Breast epithelium (tissue), 4 donors: ENCODE data around the gene TENM4. TPM values are rescaled to one million over a fixed set of nuclear protein-coding genes. Genes with fewer than 3 reads are reported as not detected.

Experiments
- DNase-seq, 2 donors: peaks; one replicate each; pipeline ENCODE4 v3.0.0-alpha.2; 2019; ENCODE audit warnings: low spot score in 2 of 2
- H3K27ac ChIP-seq, 2 donors: fragments of 200-600 bp; sonication (generic) in 1 of 2; one replicate each; pipeline ENCODE4 v1.5.1; 2016 to 2019; ENCODE audit warnings: mild to moderate bottlenecking in 1 of 2
- H3K27me3 ChIP-seq, 2 donors: fragments of 200-600 bp; sonication (generic) in 1 of 2; one replicate each; pipeline versions ENCODE4 v1.5.1 to v1.6.0; 2017 to 2019; ENCODE audit warnings: control low read depth in 1 of 2, mild to moderate bottlenecking in 1 of 2
- H3K36me3 ChIP-seq: fragments of 200-600 bp; one replicate; pipeline ENCODE4 v1.5.1; 2019
- H3K4me1 ChIP-seq, 2 donors: fragments of 200-600 bp; sonication (generic); one replicate each; pipeline ENCODE4 v1.5.1; 2016 to 2019; ENCODE audit warnings: control low read depth in 1 of 2
- H3K4me3 ChIP-seq, 3 donors: fragments of 200-600 bp; sonication (generic); 1 replicate in 2 of 3; 2 replicates in 1 of 3; pipeline ENCODE4 v1.5.1; 2016 to 2019; ENCODE audit warnings: mild to moderate bottlenecking in 3 of 3, moderate library complexity in 2 of 3
- H3K9me3 ChIP-seq, 2 donors: fragments of 200-600 bp; sonication (generic) in 1 of 2; one replicate each; pipeline ENCODE4 v1.5.1; 2016 to 2019; ENCODE audit warnings: control low read depth in 1 of 2
- POLR2A ChIP-seq: fragments of 450-650 bp; IDR thresholded peaks from one replicate; pipeline ENCODE4 v1.6.1; 2016; ENCODE audit warnings: antibody characterized with exemption, mild to moderate bottlenecking, moderate library complexity
- POLR2AphosphoS5 ChIP-seq, 3 donors: sonication (generic); formaldehyde crosslinking; IDR thresholded peaks; one replicate each; pipeline ENCODE4 v1.6.1; 2017; ENCODE audit warnings: antibody characterized with exemption in 3 of 3
- intact Hi-C: fragments of 100-400 bp; cut with DNase I; formaldehyde crosslinking; loops from one replicate; pipeline ENCODE4 v1.15.1; 2023; ENCODE audit warnings: low total_unique reads
- total RNA-seq, 3 donors: library from RNA; depleted of rRNA; stranded (reverse); fragments of >200 nt; gene quantifications; one replicate each; pipeline ENCODE4 v1.1.0, GENCODE V29; 2016
- TF ChIP-seq, protein P1 (sequence below), 3 donors: fragments of 450-650 bp; IDR thresholded peaks; one replicate each; pipeline ENCODE4 v1.5.1; 2016 to 2017; ENCODE audit warnings: antibody characterized with exemption in 3 of 3, mild to moderate bottlenecking in 3 of 3, moderate library complexity in 3 of 3

Gene TENM4
- total RNA-seq, 3 donors from 2014 or later = 0.29 to 7.9 (median 4.8) TPM

- no peak overlapping the region for H3K27ac ChIP-seq
- no peaks in the 10 kb centered on the region for H3K4me1 ChIP-seq
- intact Hi-C loops = no loop called here
- no peaks in the 10 kb centered on the region for H3K9me3 ChIP-seq
- TF ChIP-seq POLR2AphosphoS5 (IDR thresholded peaks at IDR 0.05) (no peak), POLR2A (no peak)
- H3K36me3 ChIP-seq = no peaks in the 10 kb centered on the region
- H3K27me3 ChIP-seq = no peaks in the 10 kb centered on the region
- DNase-seq = no peak
- no peak overlapping the region for H3K4me3 ChIP-seq
Observed at GRCh38 chr11:78664636-78665035, 776.2 kb downstream of the TENM4 start.

DNA sequence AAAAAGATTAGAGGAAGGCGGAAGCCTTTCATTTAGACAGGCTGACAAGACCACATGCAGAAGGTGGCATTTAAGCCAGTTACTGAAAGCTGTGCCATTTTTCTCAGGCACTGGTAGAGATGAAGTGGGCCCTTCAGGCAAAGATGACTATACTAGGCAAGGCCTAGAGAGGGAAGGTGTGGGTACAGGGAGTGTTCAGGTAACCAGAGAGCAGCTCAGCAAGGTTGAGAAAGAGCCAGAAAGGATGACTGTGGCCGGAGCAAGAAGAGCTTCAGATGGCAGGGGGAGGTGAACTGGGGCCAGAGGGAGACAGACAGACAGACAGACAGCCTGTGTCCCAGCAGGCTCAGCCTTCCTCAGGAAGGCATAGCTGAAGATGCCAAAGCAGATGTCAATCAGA, 778.0 kb downstream of the TENM4 start:
- no peaks in the 10 kb centered on the region for H3K9me3 ChIP-seq
- H3K27me3 ChIP-seq = no peaks in the 10 kb centered on the region
- no peaks in the 10 kb centered on the region for H3K36me3 ChIP-seq
- no peak for DNase-seq
- H3K4me1 ChIP-seq = no peaks in the 10 kb centered on the region
- H3K27ac ChIP-seq = no peak overlapping the region
- H3K4me3 ChIP-seq = no peak overlapping the region
- intact Hi-C loops = no loop called here
- no peak for TF ChIP-seq POLR2AphosphoS5 (IDR thresholded peaks at IDR 0.05)
- TF ChIP-seq POLR2A = no peak
- TF ChIP-seq, protein P1, sequence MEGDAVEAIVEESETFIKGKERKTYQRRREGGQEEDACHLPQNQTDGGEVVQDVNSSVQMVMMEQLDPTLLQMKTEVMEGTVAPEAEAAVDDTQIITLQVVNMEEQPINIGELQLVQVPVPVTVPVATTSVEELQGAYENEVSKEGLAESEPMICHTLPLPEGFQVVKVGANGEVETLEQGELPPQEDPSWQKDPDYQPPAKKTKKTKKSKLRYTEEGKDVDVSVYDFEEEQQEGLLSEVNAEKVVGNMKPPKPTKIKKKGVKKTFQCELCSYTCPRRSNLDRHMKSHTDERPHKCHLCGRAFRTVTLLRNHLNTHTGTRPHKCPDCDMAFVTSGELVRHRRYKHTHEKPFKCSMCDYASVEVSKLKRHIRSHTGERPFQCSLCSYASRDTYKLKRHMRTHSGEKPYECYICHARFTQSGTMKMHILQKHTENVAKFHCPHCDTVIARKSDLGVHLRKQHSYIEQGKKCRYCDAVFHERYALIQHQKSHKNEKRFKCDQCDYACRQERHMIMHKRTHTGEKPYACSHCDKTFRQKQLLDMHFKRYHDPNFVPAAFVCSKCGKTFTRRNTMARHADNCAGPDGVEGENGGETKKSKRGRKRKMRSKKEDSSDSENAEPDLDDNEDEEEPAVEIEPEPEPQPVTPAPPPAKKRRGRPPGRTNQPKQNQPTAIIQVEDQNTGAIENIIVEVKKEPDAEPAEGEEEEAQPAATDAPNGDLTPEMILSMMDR (IDR thresholded peaks at IDR 0.05) = no peak

- TF ChIP-seq, protein P1 (IDR thresholded peaks at IDR 0.05) = no peak
- TF ChIP-seq POLR2A = no peak
- TF ChIP-seq POLR2AphosphoS5 (IDR thresholded peaks at IDR 0.05) = no peak
Observed at GRCh38 chr11:78660471-78660870, 780.4 kb downstream of the TENM4 start.

GRCh38 chr11:78659326-78660270, 781.2 kb downstream of the TENM4 start:
- Histone ChIP-seq H3K4me1 (no peaks in the 10 kb centered on the region), H3K4me3 (no peak overlapping the region), H3K27ac (no peak overlapping the region), H3K27me3 (no peaks in the 10 kb centered on the region), H3K36me3 (no peaks in the 10 kb centered on the region), H3K9me3 (no peaks in the 10 kb centered on the region)
- TF ChIP-seq, protein P1 (IDR thresholded peaks at IDR 0.05) = no peak
- TF ChIP-seq POLR2A (no peak), POLR2AphosphoS5 (IDR thresholded peaks at IDR 0.05) (no peak)
- intact Hi-C loops = no loop called here
- DNase-seq = peak in 1 of 2 donors; percentile 17

More at GRCh38 chr11:78660471-78660870, 780.4 kb downstream of the TENM4 start:
- Histone ChIP-seq H3K36me3 (no peaks in the 10 kb centered on the region), H3K27me3 (no peaks in the 10 kb centered on the region), H3K4me1 (no peaks in the 10 kb centered on the region), H3K27ac (no peak overlapping the region), H3K4me3 (no peak overlapping the region), H3K9me3 (no peaks in the 10 kb centered on the region)
- intact Hi-C loops = no loop called here
- DNase-seq = no peak

- Histone ChIP-seq H3K27ac (no peak overlapping the region), H3K27me3 (no peaks in the 10 kb centered on the region), H3K9me3 (no peaks in the 10 kb centered on the region), H3K36me3 (no peaks in the 10 kb centered on the region), H3K4me1 (no peaks in the 10 kb centered on the region), H3K4me3 (no peak overlapping the region)
- DNase-seq = peak in 1 of 2 donors; percentile 13
- intact Hi-C loops = no loop called here
- TF ChIP-seq, protein P1 (IDR thresholded peaks at IDR 0.05) = no peak
- TF ChIP-seq POLR2A (no peak), POLR2AphosphoS5 (IDR thresholded peaks at IDR 0.05) (no peak)
Observed at GRCh38 chr11:78657968-78658839, 782.6 kb downstream of the TENM4 start.
